Bronchial epithelial cell (primary cell): ENCODE measurements around the gene IRX4. TPM values are rescaled to one million over a fixed set of nuclear protein-coding genes. Genes with fewer than 3 reads are reported as not detected.

Source experiments
- DNase-seq: peaks from one replicate; pipeline ENCODE4 v3.0.0-alpha.2; 2010; ENCODE audit warnings: low read depth
- FAIRE-seq: peaks from 2 replicates; lab custom pipeline; 2011; peaks lifted over from hg19 to GRCh38; lab: Jason Lieb, UNC
- H3K27me3 ChIP-seq: 2 replicates; pipeline ENCODE4 v1.5.1; 2011; ENCODE audit warnings: low read length; ENCODE audit not compliant: control insufficient read depth, insufficient read depth
- H3K36me3 ChIP-seq: 2 replicates; pipeline ENCODE4 v1.5.1; 2011; ENCODE audit warnings: low read length; ENCODE audit not compliant: control insufficient read depth, insufficient read depth
- H3K4me3 ChIP-seq: 2 replicates; pipeline ENCODE4 v1.5.1; 2011; ENCODE audit warnings: mild to moderate bottlenecking, low read depth, low read length, control low read depth
- CTCF ChIP-seq: IDR thresholded peaks from 2 replicates; pipeline ENCODE4 v1.5.1; 2011; ENCODE audit warnings: mild to moderate bottlenecking, moderate library complexity, low read length, control low read depth, inconsistent platforms; ENCODE audit not compliant: insufficient read depth, severe bottlenecking
- total RNA-seq: library from RNA; depleted of rRNA; stranded (reverse); fragments of >200 nt; gene quantifications from 2 replicates; pipeline ENCODE4 v1.2.1, GENCODE V29; 2014

Gene IRX4
- total RNA-seq, 1 donor from 2014 or later: 1.1 TPM

DNA sequence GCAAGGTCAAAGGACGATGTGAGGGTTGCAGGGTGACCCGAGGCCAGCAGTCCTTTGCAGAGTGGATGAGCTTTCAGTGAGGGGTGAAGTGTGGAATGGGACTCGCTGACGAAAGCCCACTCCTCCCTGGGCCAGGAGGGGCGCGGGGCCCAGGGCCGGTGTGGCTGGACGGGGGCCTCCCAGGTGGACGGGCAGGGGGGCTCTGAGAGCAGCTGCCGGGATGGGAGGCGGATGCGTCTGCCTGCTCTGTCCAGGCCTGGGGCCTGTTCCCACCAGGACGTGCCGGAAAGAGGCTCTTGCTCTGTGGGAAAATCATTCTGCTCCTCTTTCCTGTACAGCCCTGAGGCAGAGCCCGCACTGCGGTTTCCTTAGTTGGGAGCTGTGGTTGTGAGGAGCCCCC, 24.3 kb downstream of the IRX4 start:
- H3K4me3 ChIP-seq: no peak overlapping the region
- FAIRE-seq (no peak), DNase-seq (no peak)
- H3K27me3 ChIP-seq: no peaks in the 10 kb centered on the region
- no peak for TF ChIP-seq CTCF
- no peaks in the 10 kb centered on the region for H3K36me3 ChIP-seq

- H3K4me3 ChIP-seq: no peak overlapping the region
- no peak for FAIRE-seq
Measured at GRCh38 chr5:1857256-1857600, 25.5 kb downstream of the IRX4 start.

DNA sequence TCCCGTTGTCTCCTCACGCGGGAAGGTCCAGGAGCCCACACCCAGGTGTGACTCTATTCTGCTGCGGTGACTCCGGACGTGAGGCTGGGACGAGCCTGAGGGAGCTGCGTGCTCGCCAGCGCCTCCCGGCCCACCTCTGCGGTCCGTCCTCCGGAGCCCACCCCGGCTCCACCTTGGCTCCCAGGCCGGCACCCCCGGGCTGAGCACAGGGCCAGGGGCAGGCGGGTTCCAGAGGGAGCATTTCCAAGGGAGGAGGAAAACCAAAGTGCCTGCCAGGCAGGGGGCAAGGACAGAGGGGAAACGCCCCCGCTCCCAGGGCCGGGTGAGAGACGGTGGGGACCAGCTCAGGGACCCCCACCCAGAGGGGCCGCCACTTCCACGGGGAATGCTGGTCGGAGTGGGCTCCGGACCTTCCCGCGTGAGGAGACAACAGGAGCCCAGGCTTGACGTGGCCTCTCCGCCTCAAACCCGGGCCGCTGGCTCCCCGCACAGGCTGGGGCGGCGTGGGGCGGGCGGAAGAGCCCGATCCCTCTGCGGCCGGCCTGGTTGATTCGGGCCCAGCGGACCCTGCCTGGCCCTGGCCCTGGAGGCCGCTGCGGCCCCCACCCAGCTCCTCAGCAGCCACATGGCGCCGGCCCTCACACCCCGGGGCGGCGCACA, 26.0 kb downstream of the IRX4 start:
- H3K27me3 ChIP-seq: no peaks in the 10 kb centered on the region
- DNase-seq: no peak

More at GRCh38 chr5:1857256-1857600, 25.5 kb downstream of the IRX4 start:
- TF ChIP-seq CTCF: no peak
- no peaks in the 10 kb centered on the region for H3K36me3 ChIP-seq
- no peaks in the 10 kb centered on the region for H3K27me3 ChIP-seq
- no peak for DNase-seq

DNA sequence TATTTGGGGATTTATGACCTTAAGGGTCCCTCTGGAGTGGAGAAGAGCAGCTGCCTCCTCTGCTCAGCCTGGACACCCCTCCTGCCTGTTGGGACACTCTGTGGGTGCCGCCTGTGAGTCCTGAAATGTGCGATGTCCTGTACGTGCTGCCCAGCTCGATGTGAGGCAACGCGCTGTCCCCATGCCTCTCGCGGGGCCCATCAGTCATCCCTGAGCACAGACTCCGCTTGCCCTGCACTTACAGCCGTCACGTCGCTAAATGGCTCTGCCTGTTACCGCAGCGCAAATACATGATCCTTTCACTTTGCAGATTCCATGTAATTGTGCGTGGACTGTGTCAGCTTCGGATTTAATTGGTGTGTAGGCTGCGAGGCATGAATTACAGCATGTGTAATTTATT, 27.1 kb downstream of the IRX4 start:
- TF ChIP-seq CTCF: no peak
- FAIRE-seq (no peak), DNase-seq (no peak)
- Histone ChIP-seq H3K36me3 (no peaks in the 10 kb centered on the region), H3K27me3 (no peaks in the 10 kb centered on the region), H3K4me3 (no peak overlapping the region)

More for the DNA sequence above, 26.0 kb downstream of the IRX4 start:
- TF ChIP-seq CTCF: no peak
- FAIRE-seq: no peak
- Histone ChIP-seq H3K36me3 (no peaks in the 10 kb centered on the region), H3K4me3 (no peak overlapping the region)

GRCh38 chr5:1855075-1855474, 27.6 kb downstream of the IRX4 start:
- no peak for DNase-seq
- no peak for TF ChIP-seq CTCF
- no peak overlapping the region for H3K4me3 ChIP-seq
- FAIRE-seq: no peak
- no peaks in the 10 kb centered on the region for H3K36me3 ChIP-seq
- peaks cover 3% of the 10 kb centered on the region for H3K27me3 ChIP-seq

- H3K27me3 ChIP-seq: peaks cover 5% of the 10 kb centered on the region
- TF ChIP-seq CTCF: no peak
- no peak for DNase-seq
- H3K4me3 ChIP-seq: no peak overlapping the region
- FAIRE-seq: no peak
- H3K36me3 ChIP-seq: no peaks in the 10 kb centered on the region
Measured at GRCh38 chr5:1853531-1853930, 29.2 kb downstream of the IRX4 start.
